Panc1 (cell line): ENCODE results near the gene CPA1. TPM values are rescaled to one million over a fixed set of nuclear protein-coding genes. Genes with fewer than 3 reads are reported as not detected.

Source experiments
- ATAC-seq: fragments of 200-7000 bp; cut with Tn5 transposase; 2 replicates; pipeline ENCODE4 v1.9.1; 2020; ENCODE audit warnings: mild to moderate bottlenecking, moderate library complexity
- BruUV-seq: library from RNA; stranded (reverse); fragments of 400-500 nt; replicated peaks from 2 replicates; lab custom pipeline; 2021; lab: Mats Ljungman, UMichigan
- CTCF ChIA-PET: fragments of 300-600 bp; sonication (Branson Sonifier 250); formaldehyde crosslinking; loops from one replicate; lab custom pipeline; 2022; ENCODE audit warnings: antibody characterized with exemption; lab: Charles Lee
- POLR2A ChIA-PET: fragments of 300-600 bp; sonication (Branson Sonifier 250); formaldehyde crosslinking; loops from one replicate; lab custom pipeline; 2022; ENCODE audit warnings: antibody characterized with exemption; lab: Charles Lee
- DNase-seq: peaks from one replicate; pipeline ENCODE4 v3.0.0-alpha.2; 2010; ENCODE audit warnings: low read depth, low spot score
- H3K27ac ChIP-seq: 2 replicates; pipeline ENCODE4 v1.5.1; 2011; ENCODE audit warnings: mild to moderate bottlenecking, low read length, inconsistent platforms
- H3K27me3 ChIP-seq: fragments of 200-500 bp; sonication (Bioruptor generic); 2 replicates; pipeline ENCODE4 v1.6.0; 2014; ENCODE audit warnings: low read length, inconsistent platforms; ENCODE audit not compliant: control insufficient read depth, insufficient read depth
- H3K36me3 ChIP-seq: fragments of 200-500 bp; sonication (Bioruptor generic); 2 replicates; pipeline ENCODE4 v1.5.1; 2014; ENCODE audit warnings: inconsistent platforms, mild to moderate bottlenecking, low read length, moderate library complexity; ENCODE audit not compliant: control insufficient read depth, insufficient read depth
- H3K4me1 ChIP-seq: 2 replicates; pipeline ENCODE4 v1.5.1; 2011; ENCODE audit warnings: inconsistent platforms, mild to moderate bottlenecking, low read length, moderate library complexity; ENCODE audit not compliant: control insufficient read depth, insufficient read depth
- H3K4me3 ChIP-seq, 2 experiments: 2 replicates each; pipeline ENCODE4 v1.5.1; 2011 to 2012; ENCODE audit warnings: low read depth in 2 of 2, low read length in 2 of 2, mild to moderate bottlenecking in 2 of 2, inconsistent platforms in 1 of 2, moderate library complexity in 1 of 2
- H3K9me3 ChIP-seq: fragments of 200-500 bp; sonication (Bioruptor generic); 2 replicates; pipeline ENCODE4 v1.5.1; 2014; ENCODE audit warnings: low read depth, mild to moderate bottlenecking, inconsistent platforms, low read length, moderate library complexity; ENCODE audit not compliant: control insufficient read depth, insufficient read depth
- CTCF ChIP-seq: fragments of 450-650 bp; IDR thresholded peaks from 2 replicates; pipeline ENCODE4 v1.5.1; 2017; ENCODE audit warnings: mild to moderate bottlenecking
- POLR2AphosphoS5 ChIP-seq: IDR thresholded peaks from 2 replicates; pipeline ENCODE4 v1.6.1; 2012; ENCODE audit warnings: mild to moderate bottlenecking, low read depth, low read length, moderate library complexity
- SIN3A ChIP-seq: IDR thresholded peaks from 2 replicates; pipeline ENCODE4 v1.6.1; 2012; ENCODE audit warnings: low read depth, mild to moderate bottlenecking, low read length, moderate library complexity, borderline replicate concordance; ENCODE audit not compliant: insufficient read depth
- TCF7L2 ChIP-seq: IDR thresholded peaks from 2 replicates; pipeline ENCODE4 v1.6.1; 2011; ENCODE audit warnings: mild to moderate bottlenecking, low read depth, low read length, inconsistent platforms
- in situ Hi-C: cut with HindIII; loops from 2 replicates; pipeline ENCODE4 v1.10.0; 2016; ENCODE audit warnings: low sequenced_read_pairs, low pct_unique_long_range_greater_than_20kb
- intact Hi-C: fragments of 100-400 bp; cut with micrococcal nuclease; formaldehyde crosslinking; loops from one replicate; pipeline ENCODE4 v1.10.0; 2022; ENCODE audit not compliant: unreplicated experiment
- total RNA-seq: library from RNA; stranded (reverse); gene quantifications from one replicate; pipeline ENCODE4 v1.2.1, GENCODE V29; 2021; ENCODE audit not compliant: unreplicated experiment
- TF ChIP-seq, protein P1 (sequence below), 2 experiments: IDR thresholded peaks; 2 replicates each; pipeline ENCODE4 v1.6.1; 2011 to 2012; ENCODE audit warnings: low read depth in 2 of 2, control low read depth in 1 of 2, low read length in 1 of 2, mild to moderate bottlenecking in 1 of 2, moderate library complexity in 1 of 2; ENCODE audit not compliant: insufficient read depth in 1 of 2

CPA1 gene
- total RNA-seq, 1 experiment from 2014 or later = 7.6 TPM

DNA sequence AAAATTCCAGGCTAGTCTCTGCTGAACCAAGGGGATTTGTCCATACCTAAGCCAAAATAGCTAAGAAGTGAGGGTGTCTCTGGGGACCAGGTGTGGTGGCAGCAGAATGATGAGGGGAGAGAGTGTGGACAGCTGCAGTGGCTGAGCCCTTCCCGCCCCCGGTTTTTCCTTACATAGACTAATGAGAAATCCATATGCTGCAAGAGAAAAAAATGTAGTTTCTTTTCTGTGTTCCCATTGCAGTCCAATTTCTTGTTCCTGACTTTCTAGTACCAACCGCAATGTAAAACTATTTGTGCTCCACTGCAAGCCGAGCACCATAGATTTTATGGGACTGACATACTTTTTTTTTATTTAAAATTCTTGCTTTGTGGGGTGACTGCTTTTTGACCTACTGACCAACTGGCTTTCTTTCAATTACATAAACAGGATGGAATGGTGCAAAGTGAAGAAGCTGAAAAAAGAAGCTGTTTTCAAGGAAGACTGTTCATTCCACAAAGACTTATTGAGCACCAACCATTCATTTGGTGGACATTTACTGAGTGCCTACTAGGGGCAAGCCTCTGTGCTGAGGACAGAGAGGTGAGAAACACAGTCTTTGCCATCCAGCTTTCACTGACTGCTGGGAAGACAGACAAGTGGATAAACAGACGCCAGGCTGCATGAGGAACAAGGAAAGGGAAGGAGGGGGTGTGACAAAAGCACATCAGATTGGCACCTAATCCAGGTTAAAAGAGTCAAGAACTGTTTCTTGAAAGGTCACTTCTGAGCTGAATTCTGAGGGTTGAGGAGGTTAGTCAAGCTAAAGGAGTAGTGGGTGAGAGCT lies 50.8 kb downstream of the CPA1 start:
- Histone ChIP-seq H3K36me3 (no peaks in the 10 kb centered on the region), H3K27me3 (no peaks in the 10 kb centered on the region), H3K9me3 (no peaks in the 10 kb centered on the region), H3K27ac (no peak overlapping the region), H3K4me3 (no peak overlapping the region), H3K4me1 (no peaks in the 10 kb centered on the region)
- in situ Hi-C loops = no loop called here
- ATAC-seq = no peak
- DNase-seq = no peak
- ChIA-PET POLR2A (no interaction called here), CTCF (no interaction called here)
- TF ChIP-seq, protein P1, sequence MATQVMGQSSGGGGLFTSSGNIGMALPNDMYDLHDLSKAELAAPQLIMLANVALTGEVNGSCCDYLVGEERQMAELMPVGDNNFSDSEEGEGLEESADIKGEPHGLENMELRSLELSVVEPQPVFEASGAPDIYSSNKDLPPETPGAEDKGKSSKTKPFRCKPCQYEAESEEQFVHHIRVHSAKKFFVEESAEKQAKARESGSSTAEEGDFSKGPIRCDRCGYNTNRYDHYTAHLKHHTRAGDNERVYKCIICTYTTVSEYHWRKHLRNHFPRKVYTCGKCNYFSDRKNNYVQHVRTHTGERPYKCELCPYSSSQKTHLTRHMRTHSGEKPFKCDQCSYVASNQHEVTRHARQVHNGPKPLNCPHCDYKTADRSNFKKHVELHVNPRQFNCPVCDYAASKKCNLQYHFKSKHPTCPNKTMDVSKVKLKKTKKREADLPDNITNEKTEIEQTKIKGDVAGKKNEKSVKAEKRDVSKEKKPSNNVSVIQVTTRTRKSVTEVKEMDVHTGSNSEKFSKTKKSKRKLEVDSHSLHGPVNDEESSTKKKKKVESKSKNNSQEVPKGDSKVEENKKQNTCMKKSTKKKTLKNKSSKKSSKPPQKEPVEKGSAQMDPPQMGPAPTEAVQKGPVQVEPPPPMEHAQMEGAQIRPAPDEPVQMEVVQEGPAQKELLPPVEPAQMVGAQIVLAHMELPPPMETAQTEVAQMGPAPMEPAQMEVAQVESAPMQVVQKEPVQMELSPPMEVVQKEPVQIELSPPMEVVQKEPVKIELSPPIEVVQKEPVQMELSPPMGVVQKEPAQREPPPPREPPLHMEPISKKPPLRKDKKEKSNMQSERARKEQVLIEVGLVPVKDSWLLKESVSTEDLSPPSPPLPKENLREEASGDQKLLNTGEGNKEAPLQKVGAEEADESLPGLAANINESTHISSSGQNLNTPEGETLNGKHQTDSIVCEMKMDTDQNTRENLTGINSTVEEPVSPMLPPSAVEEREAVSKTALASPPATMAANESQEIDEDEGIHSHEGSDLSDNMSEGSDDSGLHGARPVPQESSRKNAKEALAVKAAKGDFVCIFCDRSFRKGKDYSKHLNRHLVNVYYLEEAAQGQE (IDR thresholded peaks at IDR 0.05; ENCODE audit: insufficient read depth in 1 of 2, low read depth in 2 of 2, low read length in 1 of 2) = no peak
- TF ChIP-seq CTCF = no peak
- no peak for TF ChIP-seq POLR2AphosphoS5
- no peak for TF ChIP-seq TCF7L2
- TF ChIP-seq SIN3A = no peak
- intact Hi-C loops = no loop called here
- BruUV-seq = no TSS peak

DNA sequence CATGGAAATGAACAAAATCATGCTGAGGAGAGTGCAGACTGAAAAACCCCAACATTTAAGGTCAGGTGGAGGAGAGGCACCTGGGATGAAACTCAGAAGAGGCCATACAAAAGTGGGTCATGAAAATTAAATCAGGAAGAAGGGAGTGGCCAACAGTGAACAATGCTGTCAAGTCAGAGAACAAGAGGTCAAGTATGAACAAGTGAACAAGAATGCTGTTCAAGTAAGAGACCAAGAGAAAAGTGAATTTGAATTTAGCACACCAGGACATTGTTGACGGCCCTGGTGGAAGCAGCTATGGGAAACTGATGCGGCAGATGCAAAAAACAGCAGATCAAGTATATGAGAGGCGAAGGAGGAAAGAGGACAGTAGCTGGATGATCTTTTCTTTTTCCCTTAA lies 52.6 kb downstream of the CPA1 start:
- ChIA-PET POLR2A (no interaction called here), CTCF (no interaction called here)
- TF ChIP-seq CTCF (no peak), TCF7L2 (no peak), SIN3A (no peak), POLR2AphosphoS5 (no peak)
- TF ChIP-seq, protein P1 (IDR thresholded peaks at IDR 0.05; ENCODE audit: insufficient read depth in 1 of 2, low read depth in 2 of 2, low read length in 1 of 2) = no peak
- Histone ChIP-seq H3K36me3 (no peaks in the 10 kb centered on the region), H3K4me1 (no peaks in the 10 kb centered on the region), H3K9me3 (no peaks in the 10 kb centered on the region), H3K27me3 (no peaks in the 10 kb centered on the region), H3K4me3 (no peak overlapping the region), H3K27ac (no peak overlapping the region)
- intact Hi-C loops = no loop called here
- in situ Hi-C loops = no loop called here
- DNase-seq (no peak), ATAC-seq (no peak)
- no TSS peak for BruUV-seq
